ENCODE data around the gene ARHGAP27. TPM values are rescaled to one million over a fixed set of nuclear protein-coding genes. Genes with fewer than 3 reads are reported as not detected.
A peak's percentile ranks its signal among the peaks of the same experiment; 100 is the strongest.

The ARHGAP27 gene
- total and polyA plus RNA-seq, 2 of the 13 experiments (the other 11 are each of a cell fraction or from before 2014, with no cell fraction given): 15.5 to 18.9 TPM

- POLR2A ChIA-PET: interaction anchor here (3.6 to 4.0 kb wide), 2 partner anchors 15 to 16 kb away, joined by 24 to 79 read pairs; no protein-coding TSS in a partner anchor
- FAIRE-seq (no peak), ATAC-seq (no peak), DNase-seq (ENCODE audit: low spot score) (no peak)
- Histone ChIP-seq H3K9me3 (ENCODE audit: low read length) (no peaks in the 10 kb centered on the region), H2AFZ (ENCODE audit: low read length) (no peak overlapping the region), H3K36me3 (replicated peaks in 1 of 2; ENCODE audit: control insufficient read depth in 1 of 2, insufficient read depth in 2 of 2, low read length in 2 of 2) (peaks cover 0 to 6% of the 10 kb centered on the region in 2 experiments; a peak in 3 of 5 replicates), H3K4me2 (ENCODE audit: low read depth, low read length) (no peak overlapping the region), H3K79me2 (ENCODE audit: insufficient read depth, low read length) (no peaks in the 10 kb centered on the region), H3K4me3 (replicated peaks in 1 of 3; ENCODE audit: insufficient read depth in 1 of 3, low read depth in 2 of 3, low read length in 3 of 3) (no peak overlapping the region), H3K27ac (ENCODE audit: extremely low read length, insufficient read depth, low read length) (no peak overlapping the region), H3K4me1 (ENCODE audit: insufficient read depth, low read length) (peaks cover 73% of the 10 kb centered on the region), H3K27me3 (ENCODE audit: control insufficient read depth in 1 of 2, insufficient read depth in 2 of 2, low read length in 2 of 2) (no peaks in the 10 kb centered on the region), H3K9ac (ENCODE audit: insufficient read depth, low read depth, low read length) (no peak overlapping the region), H4K20me1 (ENCODE audit: insufficient read depth, low read length) (no peaks in the 10 kb centered on the region)
- in situ Hi-C loops (cut with HindIII; ENCODE audit: extremely low pct_ligation_motif_present, low pct_unique_long_range_greater_than_20kb) (no loop called here), intact Hi-C loops (cut with micrococcal nuclease; ENCODE audit: unreplicated experiment) (no loop called here)
- CTCF ChIA-PET (ENCODE audit: low intra/inter-chr PET ratio, low total read pairs): no interaction called here
- TF ChIP-seq GPN1 (CRISPR knock-in tag; IDR thresholded peaks at IDR 0.05; ENCODE audit: borderline replicate concordance): no peak
- no peak for TF ChIP-seq MAFG (CRISPR knock-in tag; IDR thresholded peaks at IDR 0.05)
- TF ChIP-seq NCOA1 (CRISPR knock-in tag; IDR thresholded peaks at IDR 0.05): no peak
- no peak for TF ChIP-seq SNRNP70 (IDR thresholded peaks at IDR 0.05; ENCODE audit: low read depth, low read length)
- no peak for TF ChIP-seq IRX3 (CRISPR knock-in tag; IDR thresholded peaks at IDR 0.05; ENCODE audit: borderline replicate concordance, low read depth)
- TF ChIP-seq HNRNPL (IDR thresholded peaks at IDR 0.05; ENCODE audit: low read depth, low read length): 0 out of 2 replicates have a peak, but pooled peaks have one; percentile 21
- TF ChIP-seq, protein P1, sequence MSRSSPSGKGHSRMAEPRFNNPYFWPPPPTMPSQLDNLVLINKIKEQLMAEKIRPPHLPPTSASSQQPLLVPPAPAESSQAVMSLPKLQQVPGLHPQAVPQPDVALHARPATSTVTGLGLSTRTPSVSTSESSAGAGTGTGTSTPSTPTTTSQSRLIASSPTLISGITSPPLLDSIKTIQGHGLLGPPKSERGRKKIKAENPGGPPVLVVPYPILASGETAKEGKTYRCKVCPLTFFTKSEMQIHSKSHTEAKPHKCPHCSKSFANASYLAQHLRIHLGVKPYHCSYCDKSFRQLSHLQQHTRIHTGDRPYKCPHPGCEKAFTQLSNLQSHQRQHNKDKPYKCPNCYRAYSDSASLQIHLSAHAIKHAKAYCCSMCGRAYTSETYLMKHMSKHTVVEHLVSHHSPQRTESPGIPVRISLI (CRISPR knock-in tag; IDR thresholded peaks at IDR 0.05; ENCODE audit: borderline replicate concordance): no peak
- BruUV-seq (replicated peaks): no TSS peak
- WGBS (ENCODE audit: low lambda C conversion rate): 94% methylated on average over 22 of the region's 24 CpGs
Measured at GRCh38 chr17:45410144-45411091, 22.3 kb downstream of the ARHGAP27 start.

Measured in HepG2 (cell line).